ENCODE measurements around the gene PSMA1. TPM values are rescaled to one million over a fixed set of nuclear protein-coding genes. Genes with fewer than 3 reads are reported as not detected.
"Not testable (repeated sequence)": the region's sequence is repeated elsewhere in the genome, so short reads cannot be mapped to it uniquely, and the experiment has no call there.

The PSMA1 gene
- 100 to 1,000 TPM in 1 of 2 donors, 10 to 100 TPM in 1; 99.6 to 123 TPM for total RNA-seq
- long read RNA-seq, transcript PSMA1-209 (10 exons, 1,527 nt), result minor isoform, 8 of 110 reads
- long read RNA-seq, transcript PSMA1-201 (10 exons, 1,505 nt), result major isoform, 85 of 110 reads
- long read RNA-seq, partial matches to known transcripts, result 3 of 110 reads
- long read RNA-seq, other reads (novel, unspliced or antisense), result 13 of 110 reads

- DNase-seq (peak; percentile 95), ATAC-seq (peak; percentile 98 to 99)
- intact Hi-C loops (cut with DNase I), result loop anchor here in 1 of 2 donors (5.0 to 10.0 kb wide), 2 partner anchors 55 to 372 kb away; partner anchors contain the start of gene CYP2R1
Measured at GRCh38 chr11:14519917-14520746, at the start of gene PSMA1. Gene PSMA1, minus strand, starts transcription at chr11:14520386. Its CDS starts 87 bp downstream, at chr11:14520299.

GRCh38 chr11:14569516-14569915 lies 49.3 kb upstream of the PSMA1 start:
- ATAC-seq; DNase-seq; intact Hi-C loops (cut with DNase I): not testable (repeated sequence)

- DNase-seq (no peak), ATAC-seq (no peak)
- intact Hi-C loops (cut with DNase I), result no loop called here
Measured at GRCh38 chr11:14567064-14567651, 47.0 kb upstream of the PSMA1 start.

GRCh38 chr11:14566331-14567063 lies 46.3 kb upstream of the PSMA1 start:
- intact Hi-C loops (cut with DNase I), result no loop called here
- ATAC-seq (no peak), DNase-seq (no peak)

- intact Hi-C loops (cut with DNase I), result no loop called here
- no peak for DNase-seq
- no peak for ATAC-seq
Measured at GRCh38 chr11:14565845-14566244, 45.7 kb upstream of the PSMA1 start.

GRCh38 chr11:14555818-14556217 lies 35.6 kb upstream of the PSMA1 start:
- intact Hi-C loops (cut with DNase I), result no loop called here
- no peak for ATAC-seq
- DNase-seq, result no peak

- intact Hi-C loops (cut with DNase I), result no loop called here
- ATAC-seq (peak; percentile 59 to 71), DNase-seq (no peak)
Measured at GRCh38 chr11:14554959-14555358, 34.8 kb upstream of the PSMA1 start.

- intact Hi-C loops (cut with DNase I), result no loop called here
- peak; percentile 50 to 80 for ATAC-seq
- no peak for DNase-seq
Measured at GRCh38 chr11:14552089-14552488, 31.9 kb upstream of the PSMA1 start.

- DNase-seq (no peak), ATAC-seq (peak; percentile 26 to 43)
- intact Hi-C loops (cut with DNase I), result no loop called here
Measured at GRCh38 chr11:14551380-14551779, 31.2 kb upstream of the PSMA1 start.

- no peak for ATAC-seq
- no peak for DNase-seq
- intact Hi-C loops (cut with DNase I), result loop anchor here in 1 of 2 donors (10.0 kb wide), 1 partner anchor 525 kb away; the partner anchor contains the start of gene CALCB
Measured at GRCh38 chr11:14549891-14550290, 29.7 kb upstream of the PSMA1 start.

- intact Hi-C loops (cut with DNase I), result loop anchor here in 1 of 2 donors (10.0 kb wide), 1 partner anchor 527 kb away; the partner anchor contains the start of gene CALCB
- no peak for ATAC-seq
- no peak for DNase-seq
Measured at GRCh38 chr11:14547440-14547839, 27.3 kb upstream of the PSMA1 start.

GRCh38 chr11:14546672-14547071 lies 26.5 kb upstream of the PSMA1 start:
- DNase-seq (no peak), ATAC-seq (peak in 1 of 2 donors; percentile 34)
- intact Hi-C loops (cut with DNase I), result loop anchor here in 1 of 2 donors (10.0 kb wide), 1 partner anchor 528 kb away; the partner anchor contains the start of gene CALCB

- intact Hi-C loops (cut with DNase I), result loop anchor here in 1 of 2 donors (5.0 to 10.0 kb wide), 2 partner anchors 98 to 530 kb away; partner anchors contain the start of genes CALCB and PDE3B
- no peak for ATAC-seq
- DNase-seq, result no peak
Measured at GRCh38 chr11:14544611-14545010, 24.4 kb upstream of the PSMA1 start.

GRCh38 chr11:14543260-14543659 lies 23.1 kb upstream of the PSMA1 start:
- intact Hi-C loops (cut with DNase I), result loop anchor here in 1 of 2 donors (5.0 to 10.0 kb wide), 2 partner anchors 99 to 532 kb away; partner anchors contain the start of genes CALCB and PDE3B
- ATAC-seq (no peak), DNase-seq (no peak)

- no peak for ATAC-seq
- intact Hi-C loops (cut with DNase I), result loop anchor here in 1 of 2 donors (5.0 to 10.0 kb wide), 2 partner anchors 100 to 532 kb away; partner anchors contain the start of genes CALCB and PDE3B
- DNase-seq, result no peak
Measured at GRCh38 chr11:14542324-14542723, 22.1 kb upstream of the PSMA1 start.

- intact Hi-C loops (cut with DNase I), result loop anchor here in 1 of 2 donors (5.0 to 10.0 kb wide), 2 partner anchors 101 to 533 kb away; partner anchors contain the start of genes CALCB and PDE3B
- ATAC-seq, result peak; percentile 72 to 80
- DNase-seq, result peak; percentile 40
Measured at GRCh38 chr11:14541192-14541947, 21.2 kb upstream of the PSMA1 start.

GRCh38 chr11:14539982-14540421 lies 19.8 kb upstream of the PSMA1 start:
- DNase-seq (no peak), ATAC-seq (peak; percentile 47 to 75)
- intact Hi-C loops (cut with DNase I), result loop anchor here (5.0 to 10.0 kb wide), 5 partner anchors 102 to 535 kb away; partner anchors contain the start of genes CALCB (in 1 of the 2) and PDE3B (in 1 of the 2)
